K562 (cell line): Measurements from ENCODE around the gene RPS28. TPM values are rescaled to one million over a fixed set of nuclear protein-coding genes. Genes with fewer than 3 reads are reported as not detected.
A peak's percentile ranks its signal among the peaks of the same experiment; 100 is the strongest.

Source experiments
- BRD9 ChIP-seq: fragments of 450-650 bp; IDR thresholded peaks from 2 replicates; pipeline ENCODE4 v1.6.1; 2018; ENCODE audit warnings: low read depth; ENCODE audit not compliant: partially characterized antibody
- E2F4 ChIP-seq: sonication (generic); formaldehyde crosslinking; IDR thresholded peaks from 2 replicates; pipeline ENCODE4 v1.8.0; 2022; ENCODE audit warnings: mild to moderate bottlenecking, low read depth, missing genetic modification reagents
- EP400 ChIP-seq: fragments of 450-650 bp; IDR thresholded peaks from 2 replicates; pipeline ENCODE4 v1.6.1; 2017; ENCODE audit warnings: antibody characterized with exemption, mild to moderate bottlenecking, moderate library complexity
- ILF3 ChIP-seq: fragments of 450-650 bp; IDR thresholded peaks from 2 replicates; pipeline ENCODE4 v1.6.1; 2018; ENCODE audit warnings: antibody characterized with exemption, mild to moderate bottlenecking, moderate library complexity, borderline replicate concordance
- KDM2B ChIP-seq: fragments of 250-450 bp; sonication (Bioruptor Pico); IDR thresholded peaks from 2 replicates; pipeline ENCODE4 v1.8.0; 2021; ENCODE audit warnings: mild to moderate bottlenecking, moderate library complexity
- MTA1 ChIP-seq: fragments of 450-650 bp; IDR thresholded peaks from 2 replicates; pipeline ENCODE4 v1.6.1; 2017; ENCODE audit warnings: borderline replicate concordance
- MYNN ChIP-seq, 2 experiments: sonication (generic); formaldehyde crosslinking in 1 of 2; IDR thresholded peaks; 2 replicates each; pipeline versions ENCODE4 v1.5.0 to v1.6.1; 2016 to 2020; ENCODE audit warnings: antibody characterized with exemption in 1 of 2, missing genetic modification reagents in 1 of 2
- PCBP2 ChIP-seq: fragments of 200-400 bp; formaldehyde crosslinking; IDR thresholded peaks from 2 replicates; pipeline ENCODE4 v1.6.1; 2018; ENCODE audit warnings: low read length, low read depth, mild to moderate bottlenecking, moderate library complexity; ENCODE audit not compliant: poor library complexity, severe bottlenecking
- RNF219 ChIP-seq: fragments of 250-450 bp; sonication (Bioruptor Pico); IDR thresholded peaks from 2 replicates; pipeline ENCODE4 v1.5.0; 2022; ENCODE audit warnings: mild to moderate bottlenecking
- TBP ChIP-seq: optimal IDR thresholded peaks from 2 replicates; pipeline ENCODE3; 2011; ENCODE audit warnings: low read depth, low read length, improper control_type of control experiment
- THRB ChIP-seq: fragments of 450-650 bp; formaldehyde crosslinking; conservative IDR thresholded peaks from 2 replicates; pipeline ENCODE4 v1.4.0; 2022; ENCODE audit warnings: mild to moderate bottlenecking, missing genetic modification characterization
- TRIM24 ChIP-seq, 2 experiments: fragments of 450-650 bp; IDR thresholded peaks; 2 replicates each; pipeline ENCODE4 v1.6.1; 2016
- XRCC5 ChIP-seq: fragments of 200-400 bp; formaldehyde crosslinking; IDR thresholded peaks from 2 replicates; pipeline ENCODE4 v1.6.1; 2017; ENCODE audit warnings: low read depth, mild to moderate bottlenecking, low read length
- ZC3H8 ChIP-seq: fragments of 450-650 bp; IDR thresholded peaks from 2 replicates; pipeline ENCODE4 v1.6.1; 2017
- ZKSCAN3 ChIP-seq: fragments of 250-450 bp; sonication (Bioruptor Pico); IDR thresholded peaks from 2 replicates; pipeline ENCODE4 v1.4.0; 2020
- ZNF609 ChIP-seq: sonication (generic); formaldehyde crosslinking; IDR thresholded peaks from 2 replicates; pipeline ENCODE4 v1.8.1; 2023; ENCODE audit warnings: missing genetic modification reagents, mild to moderate bottlenecking, borderline replicate concordance
- polyA plus RNA-seq, 8 experiments: library from polyadenylated mRNA; depleted of rRNA in 4 of 8; stranded (reverse) in 5 of 8; unstranded in 3 of 8; fragments of >200 nt; fragmentation: Nextera tagmentation in 2 of 8; fragmentation: Illumina TruSeq in 1 of 8; extraction: Ambion mirVana in 2 of 8; extraction: Trizol in 1 of 8; gene quantifications; 2 replicates each; pipeline versions ENCODE4 v1.2.1 to v1.2.3, GENCODE V29; 2011 to 2014; ENCODE audit warnings: inconsistent platforms in 1 of 8, missing spikeins in 1 of 8
- total RNA-seq, 7 experiments: library from RNA; depleted of rRNA in 6 of 7; stranded (reverse); fragments of >200 nt in 6 of 7; fragmentation: Illumina TruSeq in 2 of 7; extraction: Trizol in 2 of 7; gene quantifications; 2 replicates each; pipeline versions ENCODE4 v1.2.1 to v1.2.3, GENCODE V29; 2011 to 2021; ENCODE audit warnings: low replicate concordance in 1 of 7

RPS28 gene
- total and polyA plus RNA-seq, 9 of the 15 experiments (the other 6 are each of a cell fraction or from before 2014, with no cell fraction given) = 165 to 2,827 (median 1,303) TPM

DNA sequence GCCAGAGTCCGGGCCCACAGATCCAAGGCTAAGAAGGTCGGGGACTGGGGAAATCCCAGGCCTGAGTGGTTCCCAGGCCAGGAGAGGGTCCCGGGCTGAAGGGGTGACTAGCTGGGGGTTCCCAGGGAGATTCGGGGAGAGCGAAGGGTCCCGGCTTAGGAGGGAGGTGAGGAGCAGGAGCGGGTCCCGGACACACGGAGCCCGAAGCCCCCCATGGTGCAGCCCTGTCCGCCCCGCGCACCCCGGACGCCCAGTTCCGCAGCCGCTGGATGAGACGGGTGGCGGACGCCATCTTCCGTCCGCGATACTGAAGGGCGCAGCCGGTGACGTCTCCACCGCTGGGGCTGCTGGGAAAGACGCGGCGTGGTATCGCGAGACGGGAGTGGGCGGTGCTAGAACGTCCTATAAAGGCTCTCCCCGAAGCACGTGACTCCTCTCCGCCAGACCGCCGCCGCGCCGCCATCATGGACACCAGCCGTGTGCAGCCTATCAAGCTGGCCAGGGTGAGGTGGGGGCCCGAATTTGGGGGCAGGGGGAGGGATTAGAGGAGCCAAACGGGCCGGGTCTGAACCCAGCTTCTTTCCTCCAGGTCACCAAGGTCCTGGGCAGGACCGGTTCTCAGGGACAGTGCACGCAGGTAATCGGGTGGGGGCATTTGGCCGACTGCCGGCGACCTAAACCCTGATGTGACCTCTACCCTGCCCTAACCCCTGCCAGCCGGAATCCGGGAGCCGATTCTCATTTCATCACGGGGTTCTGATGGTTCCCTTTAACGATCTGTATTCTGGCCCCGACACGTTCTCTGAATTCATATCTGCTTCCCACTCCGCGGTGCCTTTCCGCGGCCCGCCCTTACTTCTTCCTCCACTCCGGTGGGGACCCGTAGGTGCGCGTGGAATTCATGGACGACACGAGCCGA, at the start of gene RPS28, which contains the start of gene NDUFA7 (continued):
- TF ChIP-seq MYNN (IDR thresholded peaks at IDR 0.05) (0 out of 2 replicates have a peak, but pooled peaks have one; percentile 47), MYNN (CRISPR knock-in tag; IDR thresholded peaks at IDR 0.05) (no peak), BRD9 (peak; percentile 12), THRB (CRISPR knock-in tag) (no peak), ILF3 (no peak), ZNF609 (no peak; the same call in 1 of the 2 replicates), TBP (peak; percentile 98), ZKSCAN3 (CRISPR knock-in tag) (no peak), ZC3H8 (no peak), XRCC5 (0 out of 2 replicates have a peak, but pooled peaks have one; percentile 19), TRIM24 (IDR thresholded peaks at IDR 0.05) (no peak), KDM2B (no peak), RNF219 (CRISPR knock-in tag) (no peak), E2F4 (CRISPR knock-in tag) (no peak), MTA1 (peak; percentile 96), PCBP2 (no peak), EP400 (peak; percentile 97)
